HG02840 (cell line): ENCODE measurements around the gene ALPG.
"Not testable (repeated sequence)": the region's sequence is repeated elsewhere in the genome, so short reads cannot be mapped to it uniquely, and the experiment has no call there.

Experiments used
- ATAC-seq: cut with Tn5 transposase; IDR thresholded peaks from one replicate; pipeline ENCODE4 v1.9.1; 2021; ENCODE audit warnings: mild to moderate bottlenecking, moderate library complexity, moderate number of reproducible peaks; ENCODE audit not compliant: unreplicated experiment, low FRiP score

The ALPG gene

DNA sequence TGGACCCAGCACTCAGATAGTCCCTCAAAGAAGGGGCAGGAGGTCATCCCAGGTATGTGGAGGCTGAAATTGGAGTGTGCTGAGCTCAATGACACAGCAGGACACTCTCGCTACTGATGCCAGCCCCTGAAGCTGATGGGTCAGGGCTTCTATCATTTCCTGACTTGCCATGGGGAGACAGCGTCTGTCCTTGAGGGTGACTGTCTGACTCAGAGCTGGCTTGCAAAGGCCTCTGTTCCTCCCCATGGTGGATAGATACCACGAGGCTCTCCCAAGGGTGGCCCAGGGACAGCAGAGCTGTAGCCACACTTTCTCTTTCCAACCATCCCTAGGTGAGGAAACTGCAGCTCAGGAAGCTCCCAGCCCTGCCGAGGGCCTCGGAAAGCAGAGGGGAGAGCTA lies 10.8 kb downstream of the ALPG start:
- ATAC-seq = no peak

DNA sequence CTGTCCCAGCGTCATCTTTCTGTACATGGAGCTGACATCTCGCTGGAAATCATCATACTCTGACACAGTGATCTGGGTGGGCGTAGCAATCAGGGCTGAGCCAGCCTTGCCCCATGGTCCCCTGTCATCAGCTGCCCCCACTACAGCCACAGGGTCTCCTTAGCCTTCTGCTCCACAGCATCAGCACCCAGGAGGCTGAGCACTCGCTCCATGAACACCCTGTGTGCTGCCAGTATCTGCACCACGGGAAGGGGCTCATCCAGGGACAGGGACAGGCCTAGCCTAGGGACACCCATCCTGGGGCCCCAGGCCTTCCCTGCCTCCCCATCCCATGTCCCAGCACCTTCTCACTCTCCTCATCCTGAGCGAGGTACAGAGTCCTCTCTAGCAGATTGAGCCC lies 11.4 kb downstream of the ALPG start:
- no peak for ATAC-seq

DNA sequence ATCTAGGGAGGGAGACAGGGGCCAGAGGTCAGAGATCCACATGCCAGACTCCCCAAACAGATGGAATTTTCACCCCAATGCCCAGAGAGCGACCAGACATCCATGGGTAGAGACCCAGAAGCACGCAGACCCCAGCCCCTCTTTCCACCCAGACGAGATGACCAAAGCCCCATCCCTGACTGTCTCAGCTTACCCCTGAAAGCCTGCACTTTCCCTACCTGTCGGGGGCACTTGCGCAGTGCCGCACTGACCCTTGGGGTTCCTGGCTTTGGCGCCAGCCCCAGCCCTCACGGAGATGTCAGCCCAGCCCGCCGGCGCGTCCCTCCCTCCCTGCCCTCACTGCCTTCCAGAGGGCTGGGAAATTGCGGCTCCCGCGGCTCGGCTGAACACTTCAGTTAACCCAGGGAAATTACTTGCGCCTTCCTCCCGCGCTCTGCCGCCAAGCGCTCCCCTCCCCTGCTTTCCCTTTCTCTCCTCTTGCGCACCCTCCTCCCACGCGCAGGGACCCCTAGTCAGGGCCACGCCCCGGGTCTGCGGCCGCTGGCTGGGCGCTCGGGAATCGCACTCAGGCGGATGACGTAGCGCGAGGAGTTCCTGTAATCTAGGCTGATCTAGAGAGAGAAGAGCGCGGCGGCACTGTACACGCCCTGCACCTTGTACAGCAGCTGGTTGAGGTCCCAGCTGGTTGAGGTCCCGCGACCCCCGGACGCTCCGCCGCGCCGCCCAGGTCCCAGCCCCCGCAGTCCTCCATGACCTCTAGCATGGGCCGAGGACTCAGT lies 12.0 kb downstream of the ALPG start:
- no peak for ATAC-seq

DNA sequence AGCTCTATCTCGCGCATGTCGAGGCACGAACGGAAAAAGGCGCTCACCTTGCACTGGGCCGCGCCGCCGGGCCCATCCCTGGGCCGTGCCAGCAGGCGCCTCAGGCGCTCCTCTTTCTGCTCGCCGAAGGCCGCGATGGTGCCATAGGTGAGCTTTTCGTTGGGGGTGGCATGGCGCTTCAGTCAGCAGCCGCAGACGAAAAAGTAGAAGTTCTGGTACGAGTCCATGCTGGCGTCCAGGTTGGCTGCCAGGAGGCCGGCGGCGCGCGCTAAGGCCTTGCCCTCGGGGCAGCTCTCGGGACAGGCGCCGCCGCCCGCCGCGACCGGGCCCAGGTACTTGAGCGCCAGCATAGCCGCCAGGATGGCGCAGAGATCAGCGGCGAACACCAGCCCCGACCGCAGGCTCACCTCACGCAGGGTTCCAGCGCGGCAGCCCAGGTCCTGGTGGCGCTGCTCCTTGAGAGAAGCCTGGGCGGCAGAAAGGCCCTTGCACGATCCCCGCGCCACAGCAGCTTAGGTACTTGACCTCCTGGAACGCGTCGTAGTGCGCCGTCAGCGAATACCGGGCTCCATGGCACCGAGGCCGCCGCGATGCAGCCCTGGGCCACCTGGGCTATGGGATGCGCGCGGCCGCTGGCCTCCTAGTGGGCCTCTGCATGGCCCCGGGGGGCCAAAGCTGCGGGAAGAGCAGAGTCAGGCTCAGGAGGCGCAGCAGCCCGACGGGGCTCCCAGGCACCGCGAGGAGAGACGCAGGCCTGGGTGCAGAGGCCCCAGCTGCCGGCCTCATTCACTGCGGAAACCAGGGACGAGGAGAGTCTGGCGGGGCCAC lies 12.8 kb downstream of the ALPG start:
- no peak for ATAC-seq

DNA sequence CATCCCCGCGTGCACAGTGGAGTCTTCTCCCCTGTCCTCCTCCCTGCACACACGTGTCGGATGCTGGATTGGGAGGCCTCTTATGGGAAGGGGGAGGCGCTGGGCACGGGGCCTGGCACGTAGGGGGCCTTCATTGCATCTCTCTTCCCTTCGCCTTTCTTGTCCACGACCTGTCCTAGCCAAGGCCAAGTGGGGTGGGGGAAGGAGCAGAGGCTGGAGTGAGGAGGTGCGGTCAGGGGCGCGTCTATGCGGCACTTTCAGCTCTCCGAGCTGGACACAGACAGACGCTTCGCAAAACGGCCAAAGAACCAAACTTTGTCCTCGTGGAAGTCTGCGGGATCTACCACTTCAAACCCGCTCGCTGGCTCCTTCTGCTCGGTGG lies 13.4 kb downstream of the ALPG start:
- no peak for ATAC-seq

DNA sequence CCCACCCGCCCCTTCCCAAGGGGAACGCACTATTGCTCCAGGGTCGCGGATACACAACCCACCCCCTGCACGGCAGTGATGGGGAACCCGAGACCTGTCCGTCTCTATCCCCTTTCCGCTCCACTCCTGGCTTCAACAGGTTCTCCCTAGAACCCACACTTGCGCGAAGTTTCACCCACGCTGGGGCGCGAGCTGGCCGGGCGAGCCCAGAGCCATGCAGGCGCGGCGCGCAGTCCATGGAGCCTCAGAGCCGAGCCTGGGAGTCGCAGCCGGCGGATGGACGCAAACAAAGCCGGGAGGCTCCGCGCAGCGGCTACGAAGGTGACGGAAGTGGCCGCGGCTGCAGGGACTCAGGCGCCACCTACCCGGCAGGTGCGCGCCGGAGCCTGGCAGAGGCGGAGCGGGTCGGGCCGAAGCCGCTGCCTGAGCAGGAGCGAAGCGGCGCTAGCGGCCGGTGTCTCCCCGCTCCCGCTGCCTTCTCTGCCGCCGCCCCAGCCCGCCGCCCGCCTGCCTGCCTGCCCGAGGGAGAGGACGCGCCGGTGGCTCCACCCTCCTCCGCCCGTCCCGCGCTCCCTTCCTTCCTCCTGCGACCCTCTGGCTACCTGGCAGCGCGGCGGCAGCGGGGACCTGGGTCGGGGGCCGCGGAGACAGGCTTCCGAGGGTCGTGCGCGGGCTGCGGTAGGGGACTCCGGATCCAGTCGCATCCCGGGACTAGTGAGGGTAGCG lies 14.0 kb downstream of the ALPG start:
- no peak for ATAC-seq

DNA sequence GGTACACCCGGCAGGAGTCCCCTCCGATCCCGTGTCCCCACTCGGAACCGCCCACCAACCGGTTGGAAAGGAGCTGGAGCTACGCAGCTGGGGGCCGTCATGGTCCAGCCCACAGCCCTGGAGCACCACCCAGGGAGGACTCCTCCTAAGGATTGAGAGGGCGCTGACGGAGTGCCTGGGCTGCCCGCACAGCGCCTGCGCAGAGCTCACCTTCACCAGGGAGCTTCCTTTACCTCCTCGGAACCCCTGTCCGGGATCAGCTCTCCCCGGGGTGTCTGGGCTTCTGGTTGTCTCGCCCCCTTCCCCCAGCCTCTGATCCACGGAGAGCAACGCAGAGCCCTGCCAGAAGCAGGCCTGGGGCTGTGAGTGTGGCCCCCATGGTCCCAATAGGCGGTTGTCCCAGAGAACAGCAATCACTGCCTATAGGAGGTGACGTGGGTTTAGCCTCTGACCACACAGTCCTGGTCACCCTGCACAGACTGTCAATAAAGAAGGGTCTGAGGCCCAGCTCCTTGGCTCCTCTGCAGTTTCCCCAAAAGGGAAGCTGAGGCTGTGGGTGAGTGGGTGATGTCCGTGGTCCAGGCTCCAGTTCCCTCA lies 14.6 kb downstream of the ALPG start:
- ATAC-seq = no peak

DNA sequence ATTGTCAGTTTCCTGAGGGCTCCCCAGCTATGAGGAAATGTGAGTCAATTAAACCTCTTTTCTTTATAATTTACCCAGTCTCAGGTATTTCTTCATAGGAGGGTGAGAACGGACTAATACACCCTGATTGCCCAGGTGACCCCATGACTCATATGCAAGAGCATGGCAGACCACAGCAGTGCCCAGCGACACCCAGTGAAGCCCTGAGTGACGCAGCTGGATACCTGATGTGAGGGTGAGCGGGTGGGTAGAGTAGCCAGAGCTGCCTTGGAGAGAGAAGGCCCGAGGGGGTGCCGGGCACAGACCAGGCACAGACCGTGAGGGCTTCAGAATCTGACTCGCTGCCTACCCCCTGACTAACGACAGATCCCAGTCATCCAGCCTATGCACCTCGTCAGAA lies 15.4 kb downstream of the ALPG start:
- no peak for ATAC-seq

DNA sequence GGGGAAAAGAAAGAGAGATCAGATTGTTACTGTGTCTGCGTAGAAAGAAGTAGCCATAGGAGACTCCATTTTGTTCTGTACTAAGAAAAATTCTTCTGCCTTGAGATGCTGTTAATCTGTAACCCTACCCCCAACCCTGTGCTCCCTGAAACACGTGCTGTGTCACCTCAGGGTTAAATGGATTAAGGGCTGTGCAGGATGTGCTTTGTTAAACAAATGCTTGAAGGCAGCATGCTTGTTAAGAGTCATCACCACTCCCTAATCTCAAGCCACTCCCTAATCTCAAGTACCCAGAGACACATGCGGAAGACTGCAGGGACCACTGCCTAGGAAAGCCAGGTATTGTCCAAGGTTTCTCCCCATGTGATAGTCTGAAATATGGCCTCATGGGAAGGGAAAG lies 16.4 kb downstream of the ALPG start:
- ATAC-seq = not testable (repeated sequence)

DNA sequence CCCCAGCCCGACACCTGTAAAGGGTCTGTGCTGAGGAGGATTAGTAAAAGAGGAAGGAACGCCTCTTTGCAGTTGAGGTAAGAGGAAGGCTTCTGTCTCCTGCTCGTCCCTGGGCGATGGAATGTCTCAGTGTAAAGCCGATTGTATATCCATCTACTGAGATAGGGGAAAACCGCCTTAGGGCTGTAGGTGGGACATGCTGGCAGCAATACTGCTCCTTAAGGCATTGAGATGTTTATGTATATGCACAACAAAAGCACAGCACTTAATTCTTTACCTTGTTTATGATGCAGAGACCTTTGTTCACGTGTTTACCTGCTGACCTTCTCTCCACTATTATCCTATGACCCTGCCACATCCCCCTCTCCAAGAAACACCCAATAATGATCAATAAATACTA lies 16.8 kb downstream of the ALPG start:
- ATAC-seq = not testable (repeated sequence)

DNA sequence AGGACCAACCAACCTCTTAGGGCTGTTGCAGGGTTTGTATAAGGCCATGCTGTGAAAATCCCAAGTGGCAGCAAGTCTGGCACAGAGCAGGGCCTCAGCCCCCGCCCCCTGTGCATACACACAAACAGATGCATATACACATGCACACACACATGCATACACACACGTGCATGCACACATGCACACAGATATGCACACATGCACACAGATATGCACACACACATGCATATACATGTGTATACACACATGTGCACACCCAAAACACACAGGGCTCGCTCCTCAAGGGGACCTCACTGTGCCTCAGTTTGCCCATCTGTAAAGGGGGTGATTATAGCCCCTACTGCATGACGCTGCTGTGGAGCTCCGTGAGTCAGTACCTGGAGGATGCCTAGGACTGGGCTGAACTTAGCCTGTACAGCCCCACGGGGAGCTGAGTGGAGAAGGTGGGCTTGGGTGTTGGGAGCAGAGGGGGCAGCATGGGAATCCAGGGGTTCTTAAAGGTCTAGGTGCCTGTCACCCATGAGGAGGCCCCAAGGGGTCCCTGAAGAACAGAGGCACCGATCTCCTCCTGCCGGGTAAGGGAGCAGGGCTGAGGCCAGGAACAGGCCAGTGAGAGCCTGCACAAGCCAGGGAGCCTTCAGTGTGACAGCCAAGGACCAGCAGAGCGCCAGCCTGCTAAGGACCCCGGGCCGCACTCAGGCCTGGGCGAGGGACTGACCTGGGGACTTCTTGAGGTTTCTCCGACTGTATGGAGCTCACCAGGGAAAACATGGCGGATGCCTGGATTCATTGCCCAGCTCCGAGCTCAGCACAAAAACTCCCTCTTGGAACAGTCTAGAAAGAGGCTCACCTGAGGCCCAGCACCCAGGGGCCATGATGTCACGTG lies 25.3 kb downstream of the ALPG start:
- no peak for ATAC-seq

DNA sequence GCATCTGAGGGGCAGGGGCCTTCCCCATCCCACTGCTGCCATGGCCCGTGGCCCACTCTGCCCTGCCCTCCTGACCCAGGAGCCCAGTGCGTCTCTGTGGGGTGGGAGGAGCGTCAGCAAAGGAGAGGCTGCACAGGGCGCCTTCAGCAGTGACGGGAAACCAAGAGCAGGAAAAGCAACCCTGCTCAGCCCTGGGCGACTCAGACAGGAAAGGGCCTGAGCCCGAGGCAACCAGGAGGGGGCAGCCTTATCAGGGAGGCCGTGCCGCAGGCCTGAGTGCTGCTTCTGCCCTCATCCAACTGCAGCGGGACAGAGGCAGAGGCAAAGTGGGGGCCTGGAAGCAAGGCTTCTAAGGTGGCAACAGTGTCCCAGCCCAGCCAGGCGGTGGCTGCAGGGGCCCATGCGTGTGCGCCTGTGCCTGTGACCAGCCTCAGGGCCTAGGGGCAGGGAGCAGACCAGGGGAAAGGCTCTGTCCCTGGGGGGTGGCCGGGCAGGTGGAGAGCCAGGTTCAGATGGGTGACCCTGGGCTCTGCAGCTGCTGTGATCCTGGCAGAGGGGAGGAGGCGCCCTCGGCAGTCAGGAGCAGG lies 26.0 kb downstream of the ALPG start:
- ATAC-seq = no peak

DNA sequence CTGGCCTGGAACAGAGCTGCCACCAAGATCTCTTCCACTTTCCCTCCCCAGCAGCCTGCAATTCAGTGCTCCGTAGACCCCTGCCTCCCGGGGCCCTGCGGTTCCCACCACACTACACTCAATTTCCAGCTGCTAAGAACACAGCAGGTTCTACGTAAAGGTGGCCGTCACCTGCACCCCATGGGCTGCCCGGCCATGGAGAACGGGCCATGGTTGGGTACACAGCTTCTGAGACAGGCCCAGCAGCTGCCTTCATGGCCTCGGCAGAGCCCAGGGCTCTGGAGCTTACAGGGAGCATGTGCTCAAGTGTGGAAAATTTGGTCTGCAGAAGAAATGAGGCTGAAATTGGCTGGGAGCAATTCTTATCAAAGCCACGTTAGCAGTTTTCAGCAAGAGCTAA lies 27.0 kb downstream of the ALPG start:
- ATAC-seq = not testable (repeated sequence)

DNA sequence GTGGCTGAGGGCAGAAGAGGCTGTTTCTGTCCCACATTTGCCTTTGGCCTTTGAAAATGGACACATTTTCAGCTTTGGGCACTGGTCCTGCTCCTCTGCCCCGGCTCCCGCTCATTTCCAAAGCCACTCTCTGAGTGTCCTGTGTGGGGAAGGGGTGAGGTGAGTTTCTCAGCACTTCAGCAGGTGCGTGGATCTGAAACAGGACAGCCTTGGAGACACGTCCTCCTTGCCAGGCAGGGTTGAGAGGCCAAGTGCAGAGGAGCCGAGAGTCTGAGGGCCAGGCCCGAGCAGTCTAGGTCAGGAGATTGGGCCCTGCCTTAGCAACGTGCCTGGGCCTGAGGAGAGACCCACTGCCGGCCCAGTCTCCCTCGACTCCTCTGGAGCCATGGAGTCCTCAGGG lies 27.4 kb downstream of the ALPG start:
- ATAC-seq = no peak

DNA sequence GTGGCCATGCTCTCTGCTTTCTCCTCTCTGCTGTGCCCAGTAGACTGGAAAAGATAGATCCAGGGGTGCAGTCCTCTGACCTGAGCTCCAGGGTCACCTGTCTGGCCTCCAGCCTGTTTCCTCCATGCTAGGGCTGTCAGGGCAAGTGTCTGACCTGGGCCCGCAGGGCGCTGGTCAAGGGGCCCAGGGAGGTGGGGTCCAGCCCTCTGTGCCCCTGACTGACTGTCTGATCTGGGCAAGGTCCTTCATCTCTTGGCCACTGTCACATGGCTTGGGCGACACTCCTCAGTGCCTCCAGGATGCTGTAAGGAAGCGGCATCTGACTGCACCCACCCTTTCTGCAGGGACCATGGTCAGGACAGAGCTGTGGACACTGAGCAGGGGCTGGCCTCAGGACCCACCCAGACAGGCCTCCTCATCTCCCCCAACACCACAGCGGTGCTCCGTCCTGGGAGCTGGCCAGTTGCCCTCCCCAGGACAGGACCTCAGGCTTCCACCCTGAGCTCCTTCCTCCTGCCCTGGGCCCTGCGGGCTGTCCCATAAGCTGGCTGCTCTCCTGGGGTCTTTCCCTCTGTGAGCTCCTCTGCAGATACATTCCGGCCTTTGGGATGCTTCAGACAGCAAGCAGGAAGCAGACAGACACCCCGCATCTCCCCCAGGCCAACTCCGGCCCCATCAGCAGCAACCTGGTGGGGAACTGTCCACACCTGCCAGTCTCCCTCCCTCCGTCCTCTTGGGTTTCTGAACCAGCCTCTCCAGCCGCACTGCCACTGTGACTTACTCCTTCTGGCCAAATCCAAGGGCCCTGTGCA lies 28.1 kb downstream of the ALPG start:
- no peak for ATAC-seq

DNA sequence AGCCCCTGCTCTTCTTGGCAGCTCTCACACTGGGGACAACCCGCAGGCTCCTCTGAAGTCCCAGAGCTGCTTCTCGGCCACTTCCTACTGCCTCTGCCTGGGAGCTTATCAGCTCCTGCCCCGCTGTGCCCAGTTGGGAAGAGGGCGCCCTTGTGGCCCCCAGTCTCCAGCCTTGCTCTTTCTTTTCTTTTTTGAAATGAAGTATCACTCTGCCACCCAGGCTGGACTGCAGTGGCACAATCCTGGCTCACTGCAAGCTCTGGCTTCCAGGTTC lies 28.7 kb downstream of the ALPG start:
- ATAC-seq = no peak

DNA sequence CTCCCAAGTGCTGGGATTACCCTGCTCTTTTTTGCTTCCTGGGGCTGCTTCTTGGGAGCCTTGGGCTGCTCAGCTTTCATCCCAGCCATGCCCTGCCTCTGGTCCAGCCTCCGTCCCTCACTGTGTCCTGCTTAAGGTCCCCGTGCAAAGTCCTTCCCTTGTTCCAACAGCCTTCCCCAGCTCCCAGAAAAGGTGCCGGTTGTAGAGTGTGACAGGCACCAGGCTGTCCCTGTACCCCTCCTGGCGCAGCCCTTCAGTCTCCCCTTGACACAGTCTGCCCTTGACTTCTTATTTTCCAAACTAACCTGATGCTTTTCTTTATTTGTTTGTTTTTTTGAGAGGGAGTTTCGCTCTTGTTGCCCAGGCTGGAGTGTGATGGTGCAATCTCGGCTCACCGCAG lies 29.2 kb downstream of the ALPG start:
- no peak for ATAC-seq

DNA sequence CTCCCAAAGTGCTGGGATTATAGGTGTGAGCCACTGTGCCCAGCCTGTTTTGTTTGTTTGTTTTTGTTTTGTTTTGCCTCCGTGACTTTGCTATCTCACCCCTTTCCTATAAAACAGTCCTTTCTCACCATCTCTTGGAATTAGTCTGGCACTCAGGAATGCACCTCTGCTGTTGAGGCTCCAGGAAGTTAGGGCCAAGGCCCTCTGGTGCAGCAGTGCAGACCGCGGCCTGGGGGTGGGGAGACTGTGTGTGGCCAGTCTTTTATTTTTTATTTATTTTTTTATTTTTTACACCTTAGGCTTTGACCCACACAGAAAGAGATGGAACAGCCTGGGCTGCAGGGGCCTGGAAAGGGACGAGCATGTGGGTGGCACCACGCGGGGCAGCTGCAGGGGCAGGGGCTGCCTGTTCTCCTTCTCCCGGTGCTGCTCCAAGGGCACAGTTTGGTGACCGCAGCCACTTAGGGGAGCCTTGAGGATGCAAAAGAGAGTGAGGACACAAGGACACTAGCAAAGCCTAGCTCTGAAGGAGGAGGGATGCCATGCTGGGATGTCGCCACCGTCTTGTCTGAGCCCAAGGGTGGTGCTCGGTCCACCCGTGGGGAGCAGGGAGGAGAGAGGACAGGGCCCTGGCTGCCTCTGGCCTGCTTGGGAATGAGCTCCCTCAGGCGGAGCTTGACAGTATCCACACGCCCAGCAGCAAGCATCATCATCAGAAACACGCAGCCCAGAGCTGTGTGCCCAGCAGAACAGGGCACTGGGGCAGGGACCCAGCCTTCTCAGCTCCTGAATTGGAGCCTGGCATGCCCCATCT lies 29.9 kb downstream of the ALPG start:
- no peak for ATAC-seq
